ENCODE data around the gene WDR33. TPM values are rescaled to one million over a fixed set of nuclear protein-coding genes. Genes with fewer than 3 reads are reported as not detected.
A peak's percentile ranks its signal among the peaks of the same experiment; 100 is the strongest.

The WDR33 gene
- total and polyA plus RNA-seq, 2 of the 13 experiments (the other 11 are each of a cell fraction or from before 2014, with no cell fraction given): 54.9 to 78.2 TPM

DNA sequence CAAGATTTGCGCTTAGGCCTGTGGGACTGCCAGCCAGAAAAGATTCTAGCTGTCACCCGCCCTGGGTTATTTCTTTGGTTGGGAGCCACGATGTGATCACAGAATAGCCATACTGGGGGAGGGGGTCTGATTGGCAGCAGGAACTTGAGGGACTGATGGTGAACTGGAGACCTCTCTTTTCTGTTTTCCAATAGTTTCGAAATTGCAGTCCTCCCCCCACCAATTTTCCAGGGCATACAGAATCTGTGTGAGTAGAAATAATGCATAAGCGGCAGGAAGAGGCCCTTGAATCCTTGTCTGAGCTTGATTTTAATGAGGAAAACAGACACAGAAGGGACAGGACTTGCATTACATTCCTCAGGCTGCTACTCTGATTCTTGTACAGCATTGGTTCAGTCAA, 49.2 kb upstream of the WDR33 start:
- in situ Hi-C loops (cut with HindIII; ENCODE audit: extremely low pct_ligation_motif_present, low pct_unique_long_range_greater_than_20kb) (no loop called here), intact Hi-C loops (cut with micrococcal nuclease; ENCODE audit: unreplicated experiment) (no loop called here)
- no peak for TF ChIP-seq TBL1XR1 (IDR thresholded peaks at IDR 0.05; ENCODE audit: borderline replicate concordance, low read length, partially characterized antibody)
- TF ChIP-seq, protein P1, sequence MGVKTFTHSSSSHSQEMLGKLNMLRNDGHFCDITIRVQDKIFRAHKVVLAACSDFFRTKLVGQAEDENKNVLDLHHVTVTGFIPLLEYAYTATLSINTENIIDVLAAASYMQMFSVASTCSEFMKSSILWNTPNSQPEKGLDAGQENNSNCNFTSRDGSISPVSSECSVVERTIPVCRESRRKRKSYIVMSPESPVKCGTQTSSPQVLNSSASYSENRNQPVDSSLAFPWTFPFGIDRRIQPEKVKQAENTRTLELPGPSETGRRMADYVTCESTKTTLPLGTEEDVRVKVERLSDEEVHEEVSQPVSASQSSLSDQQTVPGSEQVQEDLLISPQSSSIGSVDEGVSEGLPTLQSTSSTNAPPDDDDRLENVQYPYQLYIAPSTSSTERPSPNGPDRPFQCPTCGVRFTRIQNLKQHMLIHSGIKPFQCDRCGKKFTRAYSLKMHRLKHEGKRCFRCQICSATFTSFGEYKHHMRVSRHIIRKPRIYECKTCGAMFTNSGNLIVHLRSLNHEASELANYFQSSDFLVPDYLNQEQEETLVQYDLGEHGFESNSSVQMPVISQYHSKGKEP (CRISPR knock-in tag; IDR thresholded peaks at IDR 0.05): no peak
- peak; percentile 14 for TF ChIP-seq RBM22 (optimal IDR thresholded peaks at IDR 0.05; ENCODE audit: low read length)
- Histone ChIP-seq H3K4me2 (ENCODE audit: low read depth, low read length) (peak overlapping the region; percentile 93), H3K4me3 (replicated peaks in 1 of 3; ENCODE audit: insufficient read depth in 1 of 3, low read depth in 2 of 3, low read length in 3 of 3) (no peak overlapping the region), H3K36me3 (replicated peaks in 1 of 2; ENCODE audit: control insufficient read depth in 1 of 2, insufficient read depth in 2 of 2, low read length in 2 of 2) (peaks cover 14 to 29% of the 10 kb centered on the region in 2 experiments), H3K79me2 (ENCODE audit: insufficient read depth, low read length) (peaks cover 28% of the 10 kb centered on the region), H4K20me1 (ENCODE audit: insufficient read depth, low read length) (peaks cover 15% of the 10 kb centered on the region), H2AFZ (ENCODE audit: low read length) (no peak overlapping the region), H3K9ac (ENCODE audit: insufficient read depth, low read depth, low read length) (no peak overlapping the region), H3K27ac (ENCODE audit: extremely low read length, insufficient read depth, low read length) (no peak overlapping the region), H3K4me1 (ENCODE audit: insufficient read depth, low read length) (peaks cover 34% of the 10 kb centered on the region), H3K27me3 (ENCODE audit: control insufficient read depth in 1 of 2, insufficient read depth in 2 of 2, low read length in 2 of 2) (no peaks in the 10 kb centered on the region; a peak in 1 of 5 replicates), H3K9me3 (ENCODE audit: low read length) (no peaks in the 10 kb centered on the region)
- no peak for FAIRE-seq
- no peak for ATAC-seq
- DNase-seq (ENCODE audit: low spot score): no peak
- 76% methylated on average over 5 of the region's 5 CpGs for WGBS (ENCODE audit: low lambda C conversion rate)
- POLR2A ChIA-PET: interaction anchor here (0.6 to 1.9 kb wide), 2 partner anchors 24 to 158 kb away, joined by 4 read pairs; partner anchors contain the start of gene SFT2D3
- BruUV-seq (replicated peaks): no TSS peak
- CTCF ChIA-PET (ENCODE audit: low intra/inter-chr PET ratio, low total read pairs): no interaction called here

DNA sequence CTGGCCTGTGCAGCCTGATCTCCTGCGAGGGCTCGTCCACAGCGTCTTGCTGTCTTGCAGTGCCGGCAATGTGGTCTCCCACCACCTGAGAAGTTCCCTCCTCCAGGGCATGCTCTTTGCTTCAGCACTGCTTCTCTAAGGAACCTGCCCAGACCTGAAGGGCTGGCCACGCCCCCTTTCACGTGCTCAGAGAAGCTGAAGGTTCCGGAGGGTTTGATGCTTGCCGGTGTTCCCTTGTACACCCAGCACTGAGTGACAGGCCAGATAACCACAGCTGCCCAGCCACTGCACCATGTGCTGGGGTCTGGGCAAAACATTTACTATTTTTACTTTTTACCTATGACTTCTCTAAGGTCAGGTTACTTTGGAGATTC, 48.7 kb upstream of the WDR33 start:
- H3K27me3 ChIP-seq (ENCODE audit: control insufficient read depth in 1 of 2, insufficient read depth in 2 of 2, low read length in 2 of 2): no peaks in the 10 kb centered on the region; a peak in 1 of 5 replicates
- peaks cover 32% of the 10 kb centered on the region for H3K79me2 ChIP-seq (ENCODE audit: insufficient read depth, low read length)
- ChIA-PET CTCF (ENCODE audit: low intra/inter-chr PET ratio, low total read pairs) (no interaction called here), POLR2A (interaction anchor here (0.6 to 1.9 kb wide), 5 partner anchors 31 to 333 kb away, joined by 3 to 4 read pairs (median 3); partner anchors contain the start of genes IWS1 and SFT2D3)
- H3K4me1 ChIP-seq (ENCODE audit: insufficient read depth, low read length): peaks cover 38% of the 10 kb centered on the region
- ATAC-seq (peak; percentile 9), FAIRE-seq (peak; percentile 37), DNase-seq (ENCODE audit: low spot score) (peak; percentile 54)
- BruUV-seq (replicated peaks): no TSS peak
- H3K27ac ChIP-seq (ENCODE audit: extremely low read length, insufficient read depth, low read length): no peak overlapping the region
- peak overlapping the region; percentile 93 for H3K4me2 ChIP-seq (ENCODE audit: low read depth, low read length)
- H3K9me3 ChIP-seq (ENCODE audit: low read length): no peaks in the 10 kb centered on the region
- H4K20me1 ChIP-seq (ENCODE audit: insufficient read depth, low read length): peaks cover 18% of the 10 kb centered on the region
- H2AFZ ChIP-seq (ENCODE audit: low read length): no peak overlapping the region
- H3K36me3 ChIP-seq (replicated peaks in 1 of 2; ENCODE audit: control insufficient read depth in 1 of 2, insufficient read depth in 2 of 2, low read length in 2 of 2): peaks cover 10 to 25% of the 10 kb centered on the region in 2 experiments; a peak in 4 of 5 replicates
- peak overlapping the region; percentile 31; the same call in 1 of the 2 replicates for H3K9ac ChIP-seq (ENCODE audit: insufficient read depth, low read depth, low read length)
- 18% methylated on average over 7 of the region's 8 CpGs for WGBS (ENCODE audit: low lambda C conversion rate)
- intact Hi-C loops (cut with micrococcal nuclease; ENCODE audit: unreplicated experiment) (loop anchor here (2.0 kb wide), 1 partner anchor 13 kb away; no protein-coding TSS in a partner anchor), in situ Hi-C loops (cut with HindIII; ENCODE audit: extremely low pct_ligation_motif_present, low pct_unique_long_range_greater_than_20kb) (no loop called here)
- peak overlapping the region; percentile 42 to 99 (median 97); a peak in 4 of 6 replicates for H3K4me3 ChIP-seq (replicated peaks in 1 of 3; ENCODE audit: insufficient read depth in 1 of 3, low read depth in 2 of 3, low read length in 3 of 3)
- TF ChIP-seq MYC (CRISPR knock-in tag; IDR thresholded peaks at IDR 0.05; ENCODE audit: borderline replicate concordance) (peak; percentile 48; the same call in 1 of the 2 replicates), MXI1 (IDR thresholded peaks at IDR 0.05; ENCODE audit: borderline replicate concordance, low read depth, low read length) (0 out of 3 replicates have a peak, but pooled peaks have one; percentile 45), PCBP2 (optimal IDR thresholded peaks at IDR 0.05; ENCODE audit: low read depth, low read length, poor library complexity, severe bottlenecking) (no peak), SP1 (IDR thresholded peaks at IDR 0.05) (no peak), SP1 (CRISPR knock-in tag; IDR thresholded peaks at IDR 0.05) (peak; percentile 66; the same call in 1 of the 2 replicates), ZNF674 (CRISPR knock-in tag; IDR thresholded peaks at IDR 0.05; ENCODE audit: low read depth) (no peak), PHF8 (CRISPR knock-in tag; IDR thresholded peaks at IDR 0.05) (peak; percentile 27; the same call in 1 of the 2 replicates), NFRKB (IDR thresholded peaks at IDR 0.05) (no peak), FOXM1 (CRISPR knock-in tag; IDR thresholded peaks at IDR 0.05) (no peak), ZNF569 (CRISPR knock-in tag; IDR thresholded peaks at IDR 0.05; ENCODE audit: borderline replicate concordance) (0 out of 2 replicates have a peak, but pooled peaks have one; percentile 45)
- TF ChIP-seq, protein P2, sequence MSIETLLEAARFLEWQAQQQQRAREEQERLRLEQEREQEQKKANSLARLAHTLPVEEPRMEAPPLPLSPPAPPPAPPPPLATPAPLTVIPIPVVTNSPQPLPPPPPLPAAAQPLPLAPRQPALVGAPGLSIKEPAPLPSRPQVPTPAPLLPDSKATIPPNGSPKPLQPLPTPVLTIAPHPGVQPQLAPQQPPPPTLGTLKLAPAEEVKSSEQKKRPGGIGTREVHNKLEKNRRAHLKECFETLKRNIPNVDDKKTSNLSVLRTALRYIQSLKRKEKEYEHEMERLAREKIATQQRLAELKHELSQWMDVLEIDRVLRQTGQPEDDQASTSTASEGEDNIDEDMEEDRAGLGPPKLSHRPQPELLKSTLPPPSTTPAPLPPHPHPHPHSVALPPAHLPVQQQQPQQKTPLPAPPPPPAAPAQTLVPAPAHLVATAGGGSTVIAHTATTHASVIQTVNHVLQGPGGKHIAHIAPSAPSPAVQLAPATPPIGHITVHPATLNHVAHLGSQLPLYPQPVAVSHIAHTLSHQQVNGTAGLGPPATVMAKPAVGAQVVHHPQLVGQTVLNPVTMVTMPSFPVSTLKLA (IDR thresholded peaks at IDR 0.05): 0 out of 2 replicates have a peak, but pooled peaks have one; percentile 4
- TF ChIP-seq, protein P3, sequence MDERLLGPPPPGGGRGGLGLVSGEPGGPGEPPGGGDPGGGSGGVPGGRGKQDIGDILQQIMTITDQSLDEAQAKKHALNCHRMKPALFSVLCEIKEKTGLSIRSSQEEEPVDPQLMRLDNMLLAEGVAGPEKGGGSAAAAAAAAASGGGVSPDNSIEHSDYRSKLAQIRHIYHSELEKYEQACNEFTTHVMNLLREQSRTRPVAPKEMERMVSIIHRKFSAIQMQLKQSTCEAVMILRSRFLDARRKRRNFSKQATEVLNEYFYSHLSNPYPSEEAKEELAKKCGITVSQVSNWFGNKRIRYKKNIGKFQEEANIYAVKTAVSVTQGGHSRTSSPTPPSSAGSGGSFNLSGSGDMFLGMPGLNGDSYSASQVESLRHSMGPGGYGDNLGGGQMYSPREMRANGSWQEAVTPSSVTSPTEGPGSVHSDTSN (CRISPR knock-in tag; IDR thresholded peaks at IDR 0.05): peak; percentile 64
